ENCODE measurements around the gene EGR1. TPM values are rescaled to one million over a fixed set of nuclear protein-coding genes. Genes with fewer than 3 reads are reported as not detected.

EGR1 gene
- total RNA-seq, 4 donors from 2014 or later = 3.1 to 14.1 (median 8.8) TPM

GRCh38 chr5:138457531-138458275, 7.6 kb upstream of the EGR1 start:
- H3K9me3 ChIP-seq = no peaks in the 10 kb centered on the region
- H3K27me3 ChIP-seq = no peaks in the 10 kb centered on the region
- peaks cover 0 to 20% (median 17%) of the 10 kb centered on the region in 4 donors for H3K4me1 ChIP-seq
- DNase-seq (ENCODE audit: low spot score in 2 of 2) = no peak
- WGBS, 2 donors = 70 to 73% methylated on average over 12 of the region's 12 CpGs
- H3K27ac ChIP-seq = no peak overlapping the region
- no peaks in the 10 kb centered on the region for H3K36me3 ChIP-seq
- TF ChIP-seq, protein P1, sequence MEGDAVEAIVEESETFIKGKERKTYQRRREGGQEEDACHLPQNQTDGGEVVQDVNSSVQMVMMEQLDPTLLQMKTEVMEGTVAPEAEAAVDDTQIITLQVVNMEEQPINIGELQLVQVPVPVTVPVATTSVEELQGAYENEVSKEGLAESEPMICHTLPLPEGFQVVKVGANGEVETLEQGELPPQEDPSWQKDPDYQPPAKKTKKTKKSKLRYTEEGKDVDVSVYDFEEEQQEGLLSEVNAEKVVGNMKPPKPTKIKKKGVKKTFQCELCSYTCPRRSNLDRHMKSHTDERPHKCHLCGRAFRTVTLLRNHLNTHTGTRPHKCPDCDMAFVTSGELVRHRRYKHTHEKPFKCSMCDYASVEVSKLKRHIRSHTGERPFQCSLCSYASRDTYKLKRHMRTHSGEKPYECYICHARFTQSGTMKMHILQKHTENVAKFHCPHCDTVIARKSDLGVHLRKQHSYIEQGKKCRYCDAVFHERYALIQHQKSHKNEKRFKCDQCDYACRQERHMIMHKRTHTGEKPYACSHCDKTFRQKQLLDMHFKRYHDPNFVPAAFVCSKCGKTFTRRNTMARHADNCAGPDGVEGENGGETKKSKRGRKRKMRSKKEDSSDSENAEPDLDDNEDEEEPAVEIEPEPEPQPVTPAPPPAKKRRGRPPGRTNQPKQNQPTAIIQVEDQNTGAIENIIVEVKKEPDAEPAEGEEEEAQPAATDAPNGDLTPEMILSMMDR (IDR thresholded peaks at IDR 0.05) = no peak
- TF ChIP-seq EP300 (IDR thresholded peaks at IDR 0.05) (no peak), POLR2A (IDR thresholded peaks at IDR 0.05) (no peak)
- H3K4me3 ChIP-seq = no peak overlapping the region

DNA sequence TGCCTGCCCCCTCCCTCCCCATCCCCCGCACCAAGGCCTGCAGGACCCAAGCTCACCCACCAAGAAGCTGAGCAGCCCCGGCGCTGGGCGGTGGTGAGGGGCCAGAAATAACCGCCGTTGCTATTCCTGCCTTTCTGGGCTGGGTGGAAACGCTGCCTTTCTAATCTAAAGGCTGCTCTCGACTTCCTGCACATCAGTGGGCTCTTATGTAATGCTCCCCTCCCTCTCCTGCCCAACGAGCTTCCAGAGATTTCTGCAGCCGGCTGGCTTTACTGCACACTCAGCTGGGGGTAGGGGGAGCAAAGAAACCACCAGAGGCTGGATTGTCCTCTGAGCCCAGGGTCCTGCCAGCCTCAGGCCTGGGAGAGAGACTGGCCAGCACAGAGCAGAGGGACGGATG, 6.9 kb upstream of the EGR1 start:
- H3K4me1 ChIP-seq = peaks cover 0 to 24% (median 20%) of the 10 kb centered on the region in 4 donors
- H3K27me3 ChIP-seq = no peaks in the 10 kb centered on the region
- H3K4me3 ChIP-seq = no peak overlapping the region
- H3K36me3 ChIP-seq = no peaks in the 10 kb centered on the region
- WGBS, 2 donors = 12 to 20% methylated on average over 9 to 11 of the region's 11 CpGs
- TF ChIP-seq, protein P1 (IDR thresholded peaks at IDR 0.05) = no peak
- DNase-seq (ENCODE audit: low spot score in 2 of 2) = no peak
- H3K9me3 ChIP-seq = no peaks in the 10 kb centered on the region
- H3K27ac ChIP-seq = peak overlapping the region in 1 of 4 donors; percentile 1

GRCh38 chr5:138458856-138459255, 6.4 kb upstream of the EGR1 start:
- no peaks in the 10 kb centered on the region for H3K27me3 ChIP-seq
- H3K4me1 ChIP-seq = peaks cover 0 to 26% (median 21%) of the 10 kb centered on the region in 4 donors
- WGBS, 2 donors = 77 to 85% methylated on average over 8 to 9 of the region's 9 CpGs
- peak overlapping the region in 1 of 4 donors; percentile 1 for H3K27ac ChIP-seq
- no peaks in the 10 kb centered on the region for H3K9me3 ChIP-seq
- H3K4me3 ChIP-seq = no peak overlapping the region
- no peaks in the 10 kb centered on the region for H3K36me3 ChIP-seq
- DNase-seq (ENCODE audit: low spot score in 2 of 2) = no peak
- TF ChIP-seq EP300 (IDR thresholded peaks at IDR 0.05) = no peak
- TF ChIP-seq, protein P1 (IDR thresholded peaks at IDR 0.05) = no peak
- no peak for TF ChIP-seq POLR2A (IDR thresholded peaks at IDR 0.05)

DNA sequence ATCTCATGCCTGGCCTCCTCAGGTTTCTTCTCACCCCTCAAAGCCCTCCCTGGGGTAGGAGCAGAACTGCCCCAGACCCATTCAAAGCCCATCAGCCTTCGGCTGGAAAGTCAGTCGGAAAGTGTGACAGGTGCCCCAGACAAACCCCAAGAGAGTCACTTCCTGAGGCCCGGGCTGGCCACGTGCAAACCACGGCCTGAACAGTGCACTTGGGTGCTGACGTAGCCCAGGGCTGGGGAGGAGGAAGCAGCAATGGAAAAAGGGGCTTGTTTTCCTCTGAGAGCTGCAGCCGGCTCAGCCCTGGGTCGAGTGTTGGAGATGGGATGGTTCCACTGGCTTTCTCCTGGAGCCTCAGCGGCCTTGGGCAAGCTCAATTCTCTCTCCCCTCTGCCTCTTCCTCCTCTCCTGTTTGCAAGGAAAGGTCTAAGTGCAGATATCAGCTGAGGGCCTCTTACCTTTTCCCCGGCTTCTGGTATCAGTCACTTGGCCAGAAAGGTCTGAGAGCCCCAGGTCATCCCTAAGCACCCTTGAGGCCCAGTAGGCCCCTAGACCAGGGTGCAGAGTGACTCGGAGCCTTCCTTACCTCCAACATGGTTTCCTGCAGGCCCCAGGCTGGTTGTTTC, 5.9 kb upstream of the EGR1 start:
- H3K27ac ChIP-seq = peak overlapping the region in 1 of 4 donors; percentile 1
- H3K36me3 ChIP-seq = no peaks in the 10 kb centered on the region
- peak in 1 of 2 donors; percentile 15 for DNase-seq (ENCODE audit: low spot score in 2 of 2)
- TF ChIP-seq EP300 (IDR thresholded peaks at IDR 0.05) (peak; percentile 17 to 27), POLR2A (IDR thresholded peaks at IDR 0.05) (no peak)
- H3K27me3 ChIP-seq = no peaks in the 10 kb centered on the region
- 78 to 82% methylated on average over 11 of the region's 11 CpGs for WGBS, 2 donors
- H3K9me3 ChIP-seq = no peaks in the 10 kb centered on the region
- peaks cover 0 to 26% (median 21%) of the 10 kb centered on the region in 4 donors for H3K4me1 ChIP-seq
- H3K4me3 ChIP-seq = no peak overlapping the region

GRCh38 chr5:138460032-138460693, 5.1 kb upstream of the EGR1 start:
- Histone ChIP-seq H3K9me3 (no peaks in the 10 kb centered on the region), H3K27ac (no peak overlapping the region), H3K4me1 (peaks cover 0 to 26% (median 21%) of the 10 kb centered on the region in 4 donors), H3K4me3 (no peak overlapping the region), H3K36me3 (no peaks in the 10 kb centered on the region), H3K27me3 (no peaks in the 10 kb centered on the region)
- TF ChIP-seq POLR2A (IDR thresholded peaks at IDR 0.05) = no peak
- TF ChIP-seq EP300 (IDR thresholded peaks at IDR 0.05) = no peak
- TF ChIP-seq, protein P1 (IDR thresholded peaks at IDR 0.05) = no peak
- 80 to 90% methylated on average over 4 of the region's 4 CpGs for WGBS, 2 donors
- DNase-seq (ENCODE audit: low spot score in 2 of 2) = no peak
